ENCODE measurements around the gene NT5C1B. TPM values are rescaled to one million over a fixed set of nuclear protein-coding genes. Genes with fewer than 3 reads are reported as not detected.

The NT5C1B gene
- total RNA-seq, 2 experiments from 2014 or later = not detected

DNA sequence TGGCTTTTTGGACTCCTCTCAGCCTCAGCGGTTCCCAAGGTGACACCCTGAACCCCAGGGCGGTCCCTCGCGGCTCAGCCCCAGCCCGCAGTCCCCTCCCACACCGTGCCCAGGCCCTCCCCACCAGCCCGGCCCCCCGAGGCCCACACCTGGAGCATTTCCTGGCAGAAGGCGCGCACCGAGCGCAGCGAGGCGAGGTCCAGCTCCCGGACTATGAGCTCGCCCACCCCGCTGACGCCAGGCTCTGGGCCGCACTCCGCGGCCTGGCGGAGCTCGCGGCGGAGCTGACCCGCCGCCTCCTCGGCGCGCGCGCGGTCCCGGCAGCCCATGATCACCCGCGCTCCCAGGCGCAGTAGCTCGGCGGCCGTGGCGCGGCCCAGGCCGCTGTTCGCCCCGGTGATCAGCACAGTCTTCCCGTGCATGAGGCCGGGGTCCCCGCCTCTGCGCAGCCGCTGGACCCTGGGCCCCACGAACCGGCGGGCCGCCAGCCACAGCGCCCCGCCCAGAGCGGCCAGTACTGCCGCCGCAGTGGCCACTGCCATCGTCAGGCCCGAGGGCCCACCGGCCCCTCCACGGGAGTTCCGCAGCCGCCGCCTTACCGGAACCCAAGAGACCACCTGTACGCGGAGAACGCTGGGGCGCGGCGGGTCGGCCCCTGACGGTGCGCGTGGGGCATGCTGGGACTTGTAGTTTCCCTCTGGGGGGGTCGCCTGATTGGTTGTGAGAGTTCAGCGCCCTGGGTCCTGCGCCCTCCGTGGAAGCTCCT lies 29.2 kb downstream of the NT5C1B start, which contains the start of gene RDH14:
Gene RDH14, minus strand, starts transcription at position 623 of the 766 bp plus-strand sequence. Its CDS starts 81 bp downstream, at position 542.
- ChIA-PET POLR2A (interaction anchor here (0.6 to 2.6 kb wide), 15 partner anchors 11 to 1507 kb away, joined by 3 to 10 read pairs (median 4); partner anchors contain the start of gene NT5C1B), CTCF (ENCODE audit: unreplicated experiment) (no interaction called here)
- no TSS peak for BruUV-seq (replicated peaks)

DNA sequence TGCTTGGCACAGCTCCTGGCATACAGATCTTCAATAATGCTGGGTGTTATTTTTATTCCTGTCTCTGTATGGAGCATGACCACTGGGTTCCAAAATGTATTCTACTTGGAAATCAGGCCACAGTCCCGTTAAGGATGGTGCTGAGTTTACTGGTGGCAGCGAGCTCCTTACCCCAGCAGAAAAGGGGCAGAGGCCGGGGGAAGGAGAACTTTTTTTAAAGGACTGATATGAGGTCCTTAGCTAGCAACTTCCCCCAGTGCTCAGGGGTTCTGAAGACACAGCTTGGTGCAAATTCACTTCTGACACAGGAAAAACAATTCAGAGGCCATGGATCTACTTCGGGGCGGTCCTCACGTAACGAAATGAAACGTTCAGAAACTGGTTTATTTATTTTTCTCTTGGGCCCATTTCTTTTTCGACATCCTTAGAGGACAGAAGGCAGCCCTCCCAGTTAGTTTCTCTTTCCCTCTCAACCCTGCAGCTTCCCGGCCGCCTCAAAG lies 29.8 kb downstream of the NT5C1B start:
- Histone ChIP-seq H3K4me1 (ENCODE audit: insufficient read depth, low read length, poor library complexity, severe bottlenecking) (peaks cover 24% of the 10 kb centered on the region), H3K9me3 (ENCODE audit: low read length) (peaks cover 7% of the 10 kb centered on the region; the same call in 1 of the 2 replicates), H3K36me3 (ENCODE audit: insufficient read depth, low read length) (peaks cover 16% of the 10 kb centered on the region), H4K20me1 (ENCODE audit: insufficient read depth, low read length) (peaks cover 12% of the 10 kb centered on the region; the same call in 1 of the 2 replicates), H3K27ac (ENCODE audit: low read depth, low read length, poor library complexity, severe bottlenecking) (peak overlapping the region; percentile 55), H2AFZ (ENCODE audit: low read length) (peak overlapping the region; percentile 81; the same call in 1 of the 2 replicates), H3K79me2 (ENCODE audit: insufficient read depth, low read depth, low read length) (peaks cover 29% of the 10 kb centered on the region), H3K9me2 (ENCODE audit: insufficient read depth, low read length) (no peaks in the 10 kb centered on the region), H3K4me3 (ENCODE audit: low read depth, low read length, poor library complexity, severe bottlenecking) (peak overlapping the region; percentile 88), H3K4me2 (ENCODE audit: low read length) (peak overlapping the region; percentile 71)
- POLR2A ChIA-PET = interaction anchor here (0.6 to 2.6 kb wide), 10 partner anchors 11 to 788 kb away, joined by 3 to 10 read pairs (median 4); no protein-coding TSS in a partner anchor
- TF ChIP-seq CTCF (conservative IDR thresholded peaks at IDR 0.05; ENCODE audit: low read length) (no peak), EZH2phosphoT487 (IDR thresholded peaks at IDR 0.05; ENCODE audit: borderline replicate concordance, low read depth, low read length) (no peak)
- DNase-seq (ENCODE audit: low spot score) = no peak
- BruUV-seq (replicated peaks) = TSS peak; percentile 56
- intact Hi-C loops (cut with micrococcal nuclease; ENCODE audit: unreplicated experiment) = loop anchor here (2.0 to 5.0 kb wide), 3 partner anchors 41 to 1343 kb away; partner anchors contain the start of gene TTC32
- CTCF ChIA-PET (ENCODE audit: unreplicated experiment) = interaction anchor here (0.9 kb wide), 1 partner anchor 39 kb away, joined by 3 read pairs; no protein-coding TSS in a partner anchor

More for the DNA sequence above, 29.2 kb downstream of the NT5C1B start, which contains the start of gene RDH14:
- H2AFZ ChIP-seq (ENCODE audit: low read length) = peak within 1 kb of the TSS; percentile 98
- H3K4me3 ChIP-seq (ENCODE audit: low read depth, low read length, poor library complexity, severe bottlenecking) = peak within 1 kb of the TSS; percentile 88
- peak within 1 kb of the TSS; percentile 55 for H3K27ac ChIP-seq (ENCODE audit: low read depth, low read length, poor library complexity, severe bottlenecking)
- no peak for TF ChIP-seq CTCF (conservative IDR thresholded peaks at IDR 0.05; ENCODE audit: low read length)
- TF ChIP-seq EZH2phosphoT487 (IDR thresholded peaks at IDR 0.05; ENCODE audit: borderline replicate concordance, low read depth, low read length) = no peak
- H3K9me3 ChIP-seq (ENCODE audit: low read length) = peaks cover 7% of the 10 kb centered on the region; the same call in 1 of the 2 replicates
- H3K4me2 ChIP-seq (ENCODE audit: low read length) = peak within 1 kb of the TSS; percentile 94
- peaks cover 29% of the 10 kb centered on the region for H3K79me2 ChIP-seq (ENCODE audit: insufficient read depth, low read depth, low read length)
- peak; percentile 94 for DNase-seq (ENCODE audit: low spot score)
- peaks cover 24% of the 10 kb centered on the region for H3K4me1 ChIP-seq (ENCODE audit: insufficient read depth, low read length, poor library complexity, severe bottlenecking)
- H3K36me3 ChIP-seq (ENCODE audit: insufficient read depth, low read length) = peaks cover 11% of the 10 kb centered on the region
- peaks cover 12% of the 10 kb centered on the region; the same call in 1 of the 2 replicates for H4K20me1 ChIP-seq (ENCODE audit: insufficient read depth, low read length)
- no peaks in the 10 kb centered on the region for H3K9me2 ChIP-seq (ENCODE audit: insufficient read depth, low read length)
- intact Hi-C loops (cut with micrococcal nuclease; ENCODE audit: unreplicated experiment) = loop anchor here (2.0 to 5.0 kb wide), 3 partner anchors 41 to 1342 kb away; partner anchors contain the start of gene TTC32
